Endothelial cell of umbilical vein (primary cell): ENCODE data around the gene BPTF. TPM values are rescaled to one million over a fixed set of nuclear protein-coding genes. Genes with fewer than 3 reads are reported as not detected.

Experiments used
- BruUV-seq: library from RNA; stranded (reverse); fragments of 400-500 nt; replicated peaks from 2 replicates; lab custom pipeline; 2021; lab: Mats Ljungman, UMichigan
- CTCF ChIA-PET: fragments of 300-600, 350-600 bp; sonication (Branson Sonifier 250); formaldehyde crosslinking; loops from one replicate; lab custom pipeline; 2021; ENCODE audit warnings: antibody characterized with exemption, inconsistent platforms; lab: Charles Lee
- POLR2A ChIA-PET: fragments of 300-600, 350-600 bp; sonication (Branson Sonifier 250); formaldehyde crosslinking; loops from one replicate; lab custom pipeline; 2021; ENCODE audit warnings: antibody characterized with exemption, inconsistent platforms; lab: Charles Lee
- DNase-seq: peaks from one replicate; pipeline ENCODE4 v3.0.0-alpha.2; 2011; ENCODE audit warnings: low read depth, low spot score
- FAIRE-seq: peaks from 2 replicates; lab custom pipeline; 2011; peaks lifted over from hg19 to GRCh38; lab: Jason Lieb, UNC
- H2AFZ ChIP-seq: 2 replicates; pipeline ENCODE4 v1.6.0; 2012; ENCODE audit warnings: low read depth, low read length, control low read depth, inconsistent platforms
- H3K27ac ChIP-seq: 2 replicates; pipeline ENCODE4 v1.5.1; 2011; ENCODE audit warnings: low read depth, mild to moderate bottlenecking, control low read depth, low read length, moderate library complexity; ENCODE audit not compliant: insufficient read depth
- H3K27me3 ChIP-seq, 2 experiments: 2 replicates each; pipeline versions ENCODE4 v1.6.0 to v1.6.1; 2011; ENCODE audit warnings: low read length in 2 of 2, mixed read lengths in 1 of 2; ENCODE audit not compliant: control insufficient read depth in 2 of 2, insufficient read depth in 2 of 2
- H3K36me3 ChIP-seq, 2 experiments: 2 replicates in 1 of 2; 3 replicates in 1 of 2; pipeline ENCODE4 v1.5.1; 2011; ENCODE audit warnings: low read length in 2 of 2, mild to moderate bottlenecking in 1 of 2, moderate library complexity in 1 of 2; ENCODE audit not compliant: control insufficient read depth in 2 of 2, insufficient read depth in 2 of 2; ENCODE audit errors: extremely low read depth in 1 of 2
- H3K4me1 ChIP-seq: 3 replicates; pipeline ENCODE4 v1.5.1; 2011; ENCODE audit warnings: mild to moderate bottlenecking, low read length; ENCODE audit not compliant: control insufficient read depth, insufficient read depth; ENCODE audit errors: extremely low read depth
- H3K4me2 ChIP-seq: 2 replicates; pipeline ENCODE4 v1.6.1; 2011; ENCODE audit warnings: low read length, control low read depth, mixed read lengths; ENCODE audit not compliant: insufficient read depth
- H3K4me3 ChIP-seq, 3 experiments: fragments of 200-600 bp in 1 of 3; sonication (generic), shearing (Covaris generic) in 1 of 3; replicated peaks in 1 of 3; 2 replicates each; pipeline ENCODE4 v1.5.1; 2011 to 2016; ENCODE audit warnings: control low read depth in 3 of 3, low read length in 3 of 3, mild to moderate bottlenecking in 2 of 3, inconsistent platforms in 1 of 3, low read depth in 1 of 3, moderate library complexity in 1 of 3; ENCODE audit not compliant: insufficient read depth in 1 of 3
- H3K79me2 ChIP-seq: 2 replicates; pipeline ENCODE4 v1.6.0; 2012; ENCODE audit warnings: low read length, inconsistent platforms; ENCODE audit not compliant: control insufficient read depth, insufficient read depth
- H3K9ac ChIP-seq: replicated peaks from 2 replicates; pipeline ENCODE3; 2011; ENCODE audit warnings: low read length, control low read depth; ENCODE audit not compliant: insufficient read depth; ENCODE audit errors: extremely low read depth
- H3K9me1 ChIP-seq: replicated peaks from 3 replicates; pipeline ENCODE4 v1.6.0; 2011; ENCODE audit warnings: mild to moderate bottlenecking, low read length; ENCODE audit not compliant: control insufficient read depth, insufficient read depth; ENCODE audit errors: extremely low read depth
- H3K9me3 ChIP-seq: replicated peaks from 2 replicates; pipeline ENCODE4 v1.5.1; 2012; ENCODE audit warnings: low read length, inconsistent platforms; ENCODE audit not compliant: control insufficient read depth, insufficient read depth
- H4K20me1 ChIP-seq: replicated peaks from 2 replicates; pipeline ENCODE3; 2011; ENCODE audit warnings: mild to moderate bottlenecking, low read length; ENCODE audit not compliant: control insufficient read depth, insufficient read depth; ENCODE audit errors: extremely low read depth
- EZH2 ChIP-seq: IDR thresholded peaks from 2 replicates; pipeline ENCODE4 v1.6.1; 2012; ENCODE audit warnings: borderline replicate concordance, low read depth, mild to moderate bottlenecking, moderate library complexity, low read length, inconsistent platforms; ENCODE audit not compliant: severe bottlenecking
- FOS ChIP-seq: IDR thresholded peaks from 2 replicates; pipeline ENCODE4 v1.6.1; 2011; ENCODE audit warnings: mild to moderate bottlenecking, low read length, moderate library complexity, borderline replicate concordance; ENCODE audit not compliant: insufficient read depth
- GATA2 ChIP-seq: IDR thresholded peaks from 2 replicates; pipeline ENCODE4 v1.7.0; 2011; ENCODE audit warnings: low read depth, mild to moderate bottlenecking, moderate library complexity, mixed read lengths, low read length; ENCODE audit not compliant: insufficient read length, insufficient read depth
- JUN ChIP-seq: IDR thresholded peaks from 2 replicates; pipeline ENCODE4 v1.6.1; 2011; ENCODE audit warnings: borderline replicate concordance, low read depth; ENCODE audit not compliant: insufficient read length, insufficient read depth
- MYC ChIP-seq: IDR thresholded peaks from one replicate; pipeline ENCODE4 v1.6.1; 2011; ENCODE audit warnings: mild to moderate bottlenecking, low read depth, low read length
- POLR2A ChIP-seq: IDR thresholded peaks from 2 replicates; pipeline ENCODE4 v1.6.1; 2012; ENCODE audit warnings: low read depth, mild to moderate bottlenecking, control low read depth, low read length
- POLR2AphosphoS5 ChIP-seq: IDR thresholded peaks from 2 replicates; pipeline ENCODE4 v1.6.1; 2012; ENCODE audit warnings: low read depth, mild to moderate bottlenecking, control low read depth, low read length, moderate library complexity; ENCODE audit not compliant: insufficient read depth
- dilution Hi-C: fragments of 300-500 bp; cut with MboI; formaldehyde crosslinking; loops from one replicate; pipeline ENCODE4 v1.15.0; 2019; ENCODE audit warnings: low sequenced_read_pairs; ENCODE audit not compliant: extremely low pct_ligation_motif_present
- intact Hi-C: fragments of 100-400 bp; cut with micrococcal nuclease; formaldehyde crosslinking; loops from one replicate; pipeline ENCODE4 v1.10.0; 2022
- polyA plus RNA-seq, 4 experiments: library from polyadenylated mRNA; depleted of rRNA in 3 of 4; stranded (reverse) in 3 of 4; unstranded in 1 of 4; fragments of >200 nt; gene quantifications; 2 replicates each; pipeline versions ENCODE4 v1.2.1 to v1.2.3, GENCODE V29; 2011 to 2012; ENCODE audit warnings: missing spikeins in 1 of 4
- total RNA-seq: library from RNA; stranded (reverse); gene quantifications from 2 replicates; pipeline ENCODE4 v1.2.3, GENCODE V29; 2021
- TF ChIP-seq, protein P1 (sequence below): IDR thresholded peaks from 2 replicates; pipeline ENCODE4 v1.6.1; 2011; ENCODE audit not compliant: insufficient read depth, insufficient read length
- TF ChIP-seq, protein P2 (sequence below), 2 donors: IDR thresholded peaks; 1 replicate in 1 of 2; 2 replicates in 1 of 2; pipeline ENCODE4 v1.5.1; 2011; ENCODE audit warnings: low read length in 2 of 2, mild to moderate bottlenecking in 2 of 2, moderate library complexity in 2 of 2, control low read depth in 1 of 2, inconsistent platforms in 1 of 2, low read depth in 1 of 2; ENCODE audit not compliant: insufficient read depth in 1 of 2; ENCODE audit errors: extremely low read depth in 1 of 2

BPTF gene
- total and polyA plus RNA-seq, 2 donors (not counting 3 experiments of a cell fraction or from before 2014, with no cell fraction given), result 41.0 to 88.1 TPM

DNA sequence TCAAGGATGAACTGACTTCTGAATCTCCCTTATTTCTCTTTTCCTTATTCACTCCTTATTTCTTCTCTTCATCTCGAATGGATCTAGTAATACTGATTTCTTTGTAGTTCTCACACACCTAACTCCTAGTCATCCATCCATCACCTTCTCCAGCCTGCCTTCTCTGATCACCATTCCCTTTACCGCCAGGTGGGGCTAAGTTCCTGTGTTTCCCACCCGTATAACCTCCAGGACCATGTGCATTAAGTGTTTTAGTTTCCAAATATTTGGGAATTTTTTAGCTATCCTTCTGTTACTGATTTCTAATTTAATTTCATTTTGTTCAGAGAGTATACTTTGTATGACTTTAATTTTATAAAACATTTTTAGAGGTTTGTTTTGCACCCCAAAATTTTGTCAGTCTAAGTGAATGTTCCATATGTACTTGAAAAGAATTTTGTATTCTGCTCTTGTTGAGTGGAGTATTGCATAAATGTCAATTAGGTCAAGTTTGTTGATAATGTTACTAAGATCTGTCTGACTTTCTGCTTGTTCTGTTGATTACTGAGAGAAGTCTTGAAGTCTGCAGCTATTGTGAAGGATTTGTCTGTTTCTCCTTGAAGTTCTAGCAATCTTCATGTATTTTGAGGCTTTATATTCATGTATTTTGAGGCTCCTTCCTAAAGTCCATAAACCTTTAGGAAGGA lies 8.8 kb downstream of the BPTF start:
- H3K4me1 ChIP-seq, result peaks cover under 1% of the 10 kb centered on the region
- no peak for TF ChIP-seq EZH2
- no peak for TF ChIP-seq GATA2
- no peak for TF ChIP-seq POLR2AphosphoS5
- TF ChIP-seq, protein P1, sequence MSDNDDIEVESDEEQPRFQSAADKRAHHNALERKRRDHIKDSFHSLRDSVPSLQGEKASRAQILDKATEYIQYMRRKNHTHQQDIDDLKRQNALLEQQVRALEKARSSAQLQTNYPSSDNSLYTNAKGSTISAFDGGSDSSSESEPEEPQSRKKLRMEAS, result no peak
- no peak for TF ChIP-seq FOS
- no peak for TF ChIP-seq MYC
- TF ChIP-seq, protein P2, sequence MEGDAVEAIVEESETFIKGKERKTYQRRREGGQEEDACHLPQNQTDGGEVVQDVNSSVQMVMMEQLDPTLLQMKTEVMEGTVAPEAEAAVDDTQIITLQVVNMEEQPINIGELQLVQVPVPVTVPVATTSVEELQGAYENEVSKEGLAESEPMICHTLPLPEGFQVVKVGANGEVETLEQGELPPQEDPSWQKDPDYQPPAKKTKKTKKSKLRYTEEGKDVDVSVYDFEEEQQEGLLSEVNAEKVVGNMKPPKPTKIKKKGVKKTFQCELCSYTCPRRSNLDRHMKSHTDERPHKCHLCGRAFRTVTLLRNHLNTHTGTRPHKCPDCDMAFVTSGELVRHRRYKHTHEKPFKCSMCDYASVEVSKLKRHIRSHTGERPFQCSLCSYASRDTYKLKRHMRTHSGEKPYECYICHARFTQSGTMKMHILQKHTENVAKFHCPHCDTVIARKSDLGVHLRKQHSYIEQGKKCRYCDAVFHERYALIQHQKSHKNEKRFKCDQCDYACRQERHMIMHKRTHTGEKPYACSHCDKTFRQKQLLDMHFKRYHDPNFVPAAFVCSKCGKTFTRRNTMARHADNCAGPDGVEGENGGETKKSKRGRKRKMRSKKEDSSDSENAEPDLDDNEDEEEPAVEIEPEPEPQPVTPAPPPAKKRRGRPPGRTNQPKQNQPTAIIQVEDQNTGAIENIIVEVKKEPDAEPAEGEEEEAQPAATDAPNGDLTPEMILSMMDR (IDR thresholded peaks at IDR 0.05; ENCODE audit: extremely low read depth in 1 of 2, insufficient read depth in 1 of 2, low read depth in 1 of 2, low read length in 2 of 2), result no peak
- no peak for TF ChIP-seq JUN
- no peak for TF ChIP-seq POLR2A
- FAIRE-seq (no peak), DNase-seq (no peak)
- H2AFZ ChIP-seq, result no peak overlapping the region
- ChIA-PET CTCF (no interaction called here), POLR2A (no interaction called here)
- H4K20me1 ChIP-seq, result peaks cover 14% of the 10 kb centered on the region
- no TSS peak for BruUV-seq
- H3K4me2 ChIP-seq, result no peak overlapping the region
- no peak overlapping the region for H3K9ac ChIP-seq
- no peak overlapping the region for H3K4me3 ChIP-seq
- intact Hi-C loops (no loop called here), dilution Hi-C loops (no loop called here)
- H3K36me3 ChIP-seq, result peaks cover 0 to 2% of the 10 kb centered on the region in 2 experiments
- peaks cover 90% of the 10 kb centered on the region for H3K79me2 ChIP-seq
- no peaks in the 10 kb centered on the region for H3K27me3 ChIP-seq
- H3K9me3 ChIP-seq, result no peaks in the 10 kb centered on the region
- no peak overlapping the region for H3K27ac ChIP-seq
- H3K9me1 ChIP-seq, result no peaks in the 10 kb centered on the region
